ENCODE measurements around the gene SMIM29.

SMIM29 gene

DNA sequence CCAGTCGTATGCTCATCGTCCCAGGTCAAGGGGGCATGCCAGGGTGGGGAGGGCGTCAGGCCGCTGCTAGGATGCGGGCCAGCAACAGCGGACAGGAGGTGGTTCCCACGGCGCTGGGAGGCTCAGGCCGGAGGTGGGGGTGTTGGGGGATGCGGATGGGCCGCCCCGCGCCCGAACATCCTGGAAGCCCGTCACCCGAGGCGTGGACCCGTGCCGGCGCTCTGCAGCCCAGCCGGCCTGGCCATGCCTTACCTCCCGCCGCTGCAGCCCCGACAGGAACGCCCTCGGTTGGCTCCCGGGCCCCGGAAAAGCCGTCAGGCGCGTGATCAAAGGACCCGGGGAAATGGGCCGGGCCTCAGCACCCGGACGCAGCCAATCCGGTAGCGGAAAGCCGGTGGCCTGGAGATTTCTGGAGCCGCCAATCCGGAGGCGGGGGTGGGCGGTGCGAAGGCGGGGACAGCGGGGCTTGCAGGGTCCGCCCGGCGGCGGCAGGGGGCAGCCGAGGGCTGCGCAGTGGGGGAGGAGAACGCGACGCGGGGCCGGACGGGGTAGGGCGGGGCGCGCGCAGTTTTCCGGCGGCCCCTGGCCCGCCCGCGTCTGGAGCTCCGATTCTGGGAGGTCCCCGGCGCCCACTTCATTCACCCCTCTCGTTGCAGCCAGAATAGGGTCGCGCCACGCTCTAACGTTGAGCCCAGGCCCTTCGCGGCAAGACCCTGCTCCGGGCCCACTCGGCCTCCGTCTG is at the start of gene SMIM29:
SMIM29 (minus strand) TSS at position 280 of the 742 bp plus-strand sequence. CDS start 1,215 bp downstream, outside the sequence.
- peak; percentile 93 for TF ChIP-seq CTCF (IDR thresholded peaks at IDR 0.05; ENCODE audit: insufficient read depth, low read depth, low read length, missing control alignments)
- DNase-seq (ENCODE audit: low read depth): peak; percentile 97
- peak within 1 kb of the TSS; percentile 74 for H3K4me3 ChIP-seq (ENCODE audit: low read depth, low read length)

DNA sequence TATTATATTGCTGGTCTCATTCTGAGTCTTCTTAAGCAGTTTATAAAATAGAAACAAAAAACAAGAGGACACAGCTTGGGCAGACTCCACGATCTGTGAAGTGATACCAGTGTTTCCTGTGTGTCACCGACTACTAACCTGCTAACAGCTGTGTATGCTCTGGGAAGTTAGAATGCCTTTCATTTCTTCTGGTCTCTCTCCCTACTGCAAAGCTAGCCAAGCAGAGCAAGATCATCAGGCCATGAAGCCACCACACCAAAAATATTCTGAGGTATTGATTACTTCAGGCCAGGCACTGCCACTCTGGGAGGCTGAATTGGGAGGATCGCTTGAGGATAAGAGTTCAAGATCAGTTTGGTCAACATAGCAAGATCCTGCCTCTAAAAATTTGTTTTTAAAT is 46.9 kb upstream of the SMIM29 start:
- TF ChIP-seq CTCF (IDR thresholded peaks at IDR 0.05; ENCODE audit: insufficient read depth, low read depth, low read length, missing control alignments): no peak
- peak; percentile 90 for DNase-seq (ENCODE audit: low read depth)
- peak overlapping the region; percentile 30 for H3K4me3 ChIP-seq (ENCODE audit: low read depth, low read length)

DNA sequence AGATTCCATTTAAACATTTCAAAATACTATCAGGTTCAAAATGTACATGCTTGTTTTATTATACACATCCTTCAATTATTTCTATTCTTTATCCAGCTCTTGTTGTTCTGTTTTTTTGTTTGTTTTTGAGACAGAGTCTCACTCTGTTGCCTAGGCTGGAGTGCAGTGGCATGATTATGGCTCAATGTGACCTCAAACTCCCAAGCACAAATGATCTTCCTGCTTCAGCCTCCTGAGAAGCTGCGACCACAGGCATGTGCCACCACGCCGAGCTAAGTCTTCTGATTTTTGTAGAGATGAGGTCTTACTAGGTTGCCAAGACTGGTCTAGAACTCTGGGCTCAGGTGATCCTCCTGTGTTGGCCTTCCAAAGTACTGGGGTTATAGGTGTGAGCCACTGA is 44.1 kb upstream of the SMIM29 start:
- DNase-seq (ENCODE audit: low read depth): no peak
- H3K4me3 ChIP-seq (ENCODE audit: low read depth, low read length): no peak overlapping the region
- no peak for TF ChIP-seq CTCF (IDR thresholded peaks at IDR 0.05; ENCODE audit: insufficient read depth, low read depth, low read length, missing control alignments)

- TF ChIP-seq CTCF (IDR thresholded peaks at IDR 0.05; ENCODE audit: insufficient read depth, low read depth, low read length, missing control alignments): no peak
- DNase-seq (ENCODE audit: low read depth): no peak
- H3K4me3 ChIP-seq (ENCODE audit: low read depth, low read length): no peak overlapping the region
Observed at GRCh38 chr6:34289137-34289536, 40.3 kb upstream of the SMIM29 start.

DNA sequence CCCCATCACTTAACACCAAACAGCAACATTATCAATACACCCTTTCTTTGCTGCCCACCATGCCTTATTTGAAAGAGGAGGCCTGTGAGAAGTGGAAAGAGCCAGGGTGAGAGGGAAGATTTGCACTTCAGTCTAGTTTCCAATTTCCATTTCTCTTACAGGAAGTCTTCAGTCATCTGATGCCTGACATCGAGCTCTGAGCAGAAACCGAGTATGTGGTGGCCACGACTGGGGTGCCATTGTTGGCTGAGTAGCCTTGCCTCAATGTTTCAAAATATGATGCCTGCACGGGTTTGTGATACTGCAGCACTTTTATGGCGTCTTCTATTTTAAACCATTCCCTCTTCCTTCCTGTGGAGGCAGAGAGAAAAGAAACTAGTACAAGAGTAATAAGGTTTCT is 39.8 kb upstream of the SMIM29 start:
- no peak overlapping the region for H3K4me3 ChIP-seq (ENCODE audit: low read depth, low read length)
- DNase-seq (ENCODE audit: low read depth): peak; percentile 71

GRCh38 chr6:34285448-34286164 is 36.8 kb upstream of the SMIM29 start:
- no peak for TF ChIP-seq CTCF (IDR thresholded peaks at IDR 0.05; ENCODE audit: insufficient read depth, low read depth, low read length, missing control alignments)
- H3K4me3 ChIP-seq (ENCODE audit: low read depth, low read length): no peak overlapping the region
- DNase-seq (ENCODE audit: low read depth): no peak

More for the DNA sequence above, 39.8 kb upstream of the SMIM29 start:
- no peak for TF ChIP-seq CTCF (IDR thresholded peaks at IDR 0.05; ENCODE audit: insufficient read depth, low read depth, low read length, missing control alignments)

Measured in GM12865 (cell line).